CD4-positive, alpha-beta T cell treated with Interleukin-4 for 1 hour (primary cell): ENCODE data around the gene CCDC38.

ENCODE experiments used
- DNase-seq, 2 donors: peaks; one replicate each; pipeline ENCODE4 v3.0.0-alpha.2; 2020 to 2022

The CCDC38 gene

GRCh38 chr12:95959107-95959506 lies 16.7 kb upstream of the CCDC38 start:
- DNase-seq = no peak

- no peak for DNase-seq
Measured at GRCh38 chr12:95956557-95957145, 14.2 kb upstream of the CCDC38 start.

GRCh38 chr12:95955549-95956159 lies 13.2 kb upstream of the CCDC38 start:
- no peak for DNase-seq

- DNase-seq = no peak
Measured at GRCh38 chr12:95953000-95953399, 10.6 kb upstream of the CCDC38 start.

- no peak for DNase-seq
Measured at GRCh38 chr12:95951515-95951914, 9.1 kb upstream of the CCDC38 start.

- no peak for DNase-seq
Measured at GRCh38 chr12:95949477-95950206, 7.2 kb upstream of the CCDC38 start.

- no peak for DNase-seq
Measured at GRCh38 chr12:95944108-95944704, 1.8 kb upstream of the CCDC38 start.

GRCh38 chr12:95943330-95943842 lies 972 bp upstream of the CCDC38 start, which contains the start of gene AMDHD1:
AMDHD1 (plus strand) TSS chr12:95943331; CDS start chr12:95943399, 68 bp downstream.
- DNase-seq = peak; percentile 44 to 60

- no peak for DNase-seq
Measured at GRCh38 chr12:95942101-95942523, 302 bp downstream of the CCDC38 start.

- DNase-seq = no peak
Measured at GRCh38 chr12:95940514-95940913, 1.9 kb downstream of the CCDC38 start.

GRCh38 chr12:95922231-95922630 lies 20.2 kb downstream of the CCDC38 start:
- DNase-seq = no peak

- DNase-seq = no peak
Measured at GRCh38 chr12:95919110-95919509, 23.3 kb downstream of the CCDC38 start.

- peak; percentile 50 to 72 for DNase-seq
Measured at GRCh38 chr12:95918194-95918993, 24.0 kb downstream of the CCDC38 start.

GRCh38 chr12:95909871-95910270 lies 32.5 kb downstream of the CCDC38 start:
- DNase-seq = no peak

- no peak for DNase-seq
Measured at GRCh38 chr12:95908573-95908972, 33.8 kb downstream of the CCDC38 start.

GRCh38 chr12:95898081-95898480 lies 44.3 kb downstream of the CCDC38 start:
- DNase-seq = no peak

GRCh38 chr12:95896846-95897245 lies 45.6 kb downstream of the CCDC38 start:
- no peak for DNase-seq

- DNase-seq = no peak
Measured at GRCh38 chr12:95890958-95891357, 51.5 kb downstream of the CCDC38 start.

- DNase-seq = no peak
Measured at GRCh38 chr12:95887311-95887710, 55.1 kb downstream of the CCDC38 start.

- DNase-seq = no peak
Measured at GRCh38 chr12:95884998-95885397, 57.4 kb downstream of the CCDC38 start.

- no peak for DNase-seq
Measured at GRCh38 chr12:95882873-95883272, 59.5 kb downstream of the CCDC38 start.

GRCh38 chr12:95882080-95882479 lies 60.3 kb downstream of the CCDC38 start:
- no peak for DNase-seq
